Activated CD8-positive, alpha-beta T cell treated with anti-CD3 and anti-CD28 coated beads for 36 hours (primary cell): ENCODE results near the gene SNRPD3. TPM values are rescaled to one million over a fixed set of nuclear protein-coding genes. Genes with fewer than 3 reads are reported as not detected.
A peak's percentile ranks its signal among the peaks of the same experiment; 100 is the strongest.

Experiments used
- ATAC-seq: fragments of 200-7000 bp; cut with Tn5 transposase; one replicate; pipeline ENCODE4 v1.10.0; 2021; ENCODE audit warnings: mild to moderate bottlenecking, moderate library complexity
- CTCF ChIA-PET: fragments of 350-600 bp; sonication (Branson Sonifier 250); formaldehyde crosslinking; loops from one replicate; lab custom pipeline; 2021; ENCODE audit warnings: antibody characterized with exemption; lab: Charles Lee
- POLR2A ChIA-PET: fragments of 350-600 bp; sonication (Branson Sonifier 250); formaldehyde crosslinking; loops from one replicate; lab custom pipeline; 2021; ENCODE audit warnings: antibody characterized with exemption; lab: Charles Lee
- DNase-seq: peaks from one replicate; pipeline ENCODE4 v3.0.0-alpha.2; 2020
- H3K27ac Mint-ChIP-seq: one replicate; pipeline ENCODE4 v1.8.0; 2021; ENCODE audit warnings: mild to moderate bottlenecking, mixed read lengths
- H3K27me3 Mint-ChIP-seq: one replicate; pipeline ENCODE4 v1.8.0; 2021; ENCODE audit warnings: mixed read lengths
- H3K36me3 Mint-ChIP-seq: one replicate; pipeline ENCODE4 v1.8.0; 2021; ENCODE audit warnings: low read depth, mixed read lengths
- H3K4me1 Mint-ChIP-seq: one replicate; pipeline ENCODE4 v1.8.0; 2021; ENCODE audit warnings: low read depth, mixed read lengths
- H3K4me3 Mint-ChIP-seq: one replicate; pipeline ENCODE4 v1.8.0; 2021; ENCODE audit warnings: mild to moderate bottlenecking, moderate library complexity, mixed read lengths
- H3K9me3 Mint-ChIP-seq: one replicate; pipeline ENCODE4 v1.8.0; 2021; ENCODE audit warnings: mixed read lengths
- intact Hi-C: fragments of 100-400 bp; cut with micrococcal nuclease; formaldehyde crosslinking; loops from one replicate; pipeline ENCODE4 v1.10.0; 2022
- total RNA-seq, 2 experiments: library from RNA; stranded (reverse); gene quantifications; one replicate each; pipeline ENCODE4 v1.2.3, GENCODE V29; 2021
- TF ChIP-seq, protein P1 (sequence below): fragments of 200-600 bp; IDR thresholded peaks from one replicate; pipeline ENCODE4 v1.8.0; 2022; ENCODE audit warnings: antibody characterized with exemption, mild to moderate bottlenecking

Gene SNRPD3
- total RNA-seq, 2 experiments from 2014 or later, result 153 to 165 TPM

DNA sequence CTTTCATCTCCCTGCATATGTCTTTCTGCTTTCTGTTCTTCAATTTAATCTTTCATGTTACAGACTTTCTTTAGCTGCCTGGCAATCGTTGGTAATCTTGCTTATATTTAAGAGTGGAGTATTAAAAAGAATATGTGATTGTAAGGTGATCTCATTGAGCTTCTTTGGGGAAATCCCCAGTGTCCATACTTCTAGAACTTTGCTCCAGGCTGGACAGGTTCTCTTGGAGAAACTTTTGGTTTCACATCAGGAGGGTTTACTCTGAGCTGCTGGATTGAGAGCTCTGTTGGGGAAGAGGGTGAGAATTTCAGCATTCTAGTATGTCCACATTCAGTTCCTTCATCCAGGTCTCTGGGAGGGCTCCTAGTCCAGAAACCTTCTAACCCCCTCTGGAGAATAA, 21.0 kb downstream of the SNRPD3 start:
- DNase-seq (no peak), ATAC-seq (no peak)
- Mint-ChIP-seq H3K4me3 (no peak overlapping the region), H3K36me3 (peaks cover 30% of the 10 kb centered on the region), H3K9me3 (no peaks in the 10 kb centered on the region), H3K27ac (peak overlapping the region; percentile 11), H3K4me1 (no peaks in the 10 kb centered on the region), H3K27me3 (no peaks in the 10 kb centered on the region)
- POLR2A ChIA-PET, result interaction anchor here (1.6 kb wide), 1 partner anchor 11 kb away, joined by 3 read pairs; no protein-coding TSS in a partner anchor
- TF ChIP-seq, protein P1, sequence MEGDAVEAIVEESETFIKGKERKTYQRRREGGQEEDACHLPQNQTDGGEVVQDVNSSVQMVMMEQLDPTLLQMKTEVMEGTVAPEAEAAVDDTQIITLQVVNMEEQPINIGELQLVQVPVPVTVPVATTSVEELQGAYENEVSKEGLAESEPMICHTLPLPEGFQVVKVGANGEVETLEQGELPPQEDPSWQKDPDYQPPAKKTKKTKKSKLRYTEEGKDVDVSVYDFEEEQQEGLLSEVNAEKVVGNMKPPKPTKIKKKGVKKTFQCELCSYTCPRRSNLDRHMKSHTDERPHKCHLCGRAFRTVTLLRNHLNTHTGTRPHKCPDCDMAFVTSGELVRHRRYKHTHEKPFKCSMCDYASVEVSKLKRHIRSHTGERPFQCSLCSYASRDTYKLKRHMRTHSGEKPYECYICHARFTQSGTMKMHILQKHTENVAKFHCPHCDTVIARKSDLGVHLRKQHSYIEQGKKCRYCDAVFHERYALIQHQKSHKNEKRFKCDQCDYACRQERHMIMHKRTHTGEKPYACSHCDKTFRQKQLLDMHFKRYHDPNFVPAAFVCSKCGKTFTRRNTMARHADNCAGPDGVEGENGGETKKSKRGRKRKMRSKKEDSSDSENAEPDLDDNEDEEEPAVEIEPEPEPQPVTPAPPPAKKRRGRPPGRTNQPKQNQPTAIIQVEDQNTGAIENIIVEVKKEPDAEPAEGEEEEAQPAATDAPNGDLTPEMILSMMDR, result no peak
- CTCF ChIA-PET, result no interaction called here
- intact Hi-C loops, result no loop called here

DNA sequence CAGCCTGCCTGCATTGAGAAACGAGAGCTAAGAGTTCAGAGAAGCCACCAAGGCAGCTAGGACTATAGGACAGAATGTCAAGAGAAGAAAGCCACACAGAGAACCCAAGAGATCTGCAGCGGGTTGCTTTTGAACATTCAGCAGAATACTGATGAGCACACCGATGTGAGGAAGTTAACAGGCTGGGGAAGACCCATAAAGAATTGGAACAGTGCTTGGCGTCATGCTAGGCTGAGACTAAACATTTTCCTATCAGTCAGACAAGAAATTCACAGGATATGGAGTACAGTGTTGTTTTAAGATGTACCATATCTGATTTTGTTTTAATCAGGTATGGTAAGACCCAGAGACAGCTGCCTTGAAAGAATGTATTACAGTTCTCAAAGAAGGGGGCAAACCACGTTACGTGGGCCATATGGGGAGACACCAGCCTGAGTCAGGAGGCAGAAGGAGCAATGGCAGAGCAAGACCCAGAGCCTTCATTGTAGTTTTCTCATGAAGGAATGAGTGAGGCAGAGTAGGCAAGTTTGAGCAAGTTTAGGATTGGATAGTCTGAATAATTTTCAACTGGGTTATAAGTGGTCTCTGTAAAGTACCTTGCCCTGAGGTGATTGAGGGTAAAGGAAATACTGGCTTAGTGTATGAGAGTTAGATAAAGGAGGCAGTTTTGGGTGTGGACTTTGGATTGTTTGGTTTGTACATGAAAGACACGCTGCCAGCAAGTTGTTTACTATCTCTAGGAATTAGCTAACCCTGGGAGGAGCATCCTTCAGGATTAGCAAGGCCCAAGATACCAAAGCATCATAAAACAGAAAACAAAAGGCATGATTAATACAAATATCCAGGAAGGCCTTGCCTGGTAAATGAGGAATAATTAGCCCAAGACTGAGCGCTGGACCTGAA, 22.8 kb downstream of the SNRPD3 start:
- peaks cover 18% of the 10 kb centered on the region for H3K36me3 Mint-ChIP-seq
- DNase-seq, result no peak
- no peaks in the 10 kb centered on the region for H3K27me3 Mint-ChIP-seq
- intact Hi-C loops, result no loop called here
- POLR2A ChIA-PET, result interaction anchor here (1.3 kb wide), 1 partner anchor 11 kb away, joined by 6 read pairs; no protein-coding TSS in a partner anchor
- H3K4me1 Mint-ChIP-seq, result no peaks in the 10 kb centered on the region
- peak overlapping the region; percentile 2 for H3K27ac Mint-ChIP-seq
- H3K4me3 Mint-ChIP-seq, result no peak overlapping the region
- CTCF ChIA-PET, result no interaction called here
- TF ChIP-seq, protein P1, result no peak
- H3K9me3 Mint-ChIP-seq, result no peaks in the 10 kb centered on the region
- ATAC-seq, result no peak

DNA sequence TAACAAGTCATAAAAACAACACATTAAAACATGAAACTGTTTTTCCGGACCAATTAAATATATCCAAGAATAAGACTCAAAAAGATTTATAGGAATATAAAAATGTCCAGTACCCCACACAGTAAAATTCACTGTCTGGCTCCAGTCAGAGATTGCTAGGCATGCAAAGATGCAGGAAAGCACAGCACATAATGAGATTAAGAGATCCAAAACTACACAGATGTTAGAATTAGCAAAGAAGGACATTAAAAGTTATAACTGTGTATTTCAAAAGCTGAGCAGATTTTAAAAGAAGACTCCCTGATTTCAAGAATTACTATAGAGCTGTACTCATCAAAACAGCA, 23.4 kb downstream of the SNRPD3 start:
- H3K27me3 Mint-ChIP-seq, result no peaks in the 10 kb centered on the region
- POLR2A ChIA-PET, result no interaction called here
- peaks cover 15% of the 10 kb centered on the region for H3K36me3 Mint-ChIP-seq
- DNase-seq, result no peak
- no peak overlapping the region for H3K27ac Mint-ChIP-seq
- no peak for ATAC-seq
- intact Hi-C loops, result no loop called here
- CTCF ChIA-PET, result no interaction called here
- no peaks in the 10 kb centered on the region for H3K4me1 Mint-ChIP-seq
- H3K4me3 Mint-ChIP-seq, result no peak overlapping the region
- H3K9me3 Mint-ChIP-seq, result no peaks in the 10 kb centered on the region
- TF ChIP-seq, protein P1, result no peak

DNA sequence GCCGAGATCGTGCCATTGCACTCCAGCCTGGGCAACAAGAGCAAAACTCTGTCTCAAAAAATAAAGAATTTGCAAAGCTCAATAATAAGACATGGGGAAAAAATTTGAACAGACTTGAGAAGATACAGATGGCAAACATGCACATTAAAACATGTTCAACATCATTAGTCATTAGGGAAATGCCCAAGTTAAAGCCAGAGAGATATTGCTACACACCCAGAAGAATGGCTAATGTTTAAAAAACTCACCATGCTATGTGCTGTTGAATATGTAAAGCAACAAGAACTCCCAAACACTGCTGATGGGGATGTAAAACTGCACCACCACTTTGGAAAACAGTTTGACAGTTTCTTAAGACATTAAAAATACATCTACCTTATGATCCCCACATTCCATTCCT, 24.5 kb downstream of the SNRPD3 start:
- ChIA-PET CTCF (no interaction called here), POLR2A (interaction anchor here (0.7 kb wide), 1 partner anchor 13 kb away, joined by 3 read pairs; no protein-coding TSS in a partner anchor)
- DNase-seq (no peak), ATAC-seq (no peak)
- TF ChIP-seq, protein P1, result no peak
- Mint-ChIP-seq H3K9me3 (no peaks in the 10 kb centered on the region), H3K27me3 (no peaks in the 10 kb centered on the region), H3K4me3 (no peak overlapping the region), H3K4me1 (no peaks in the 10 kb centered on the region), H3K27ac (no peak overlapping the region), H3K36me3 (peaks cover 6% of the 10 kb centered on the region)
- intact Hi-C loops, result no loop called here
